ENCODE measurements around the gene OBSCN. TPM values are rescaled to one million over a fixed set of nuclear protein-coding genes. Genes with fewer than 3 reads are reported as not detected.
A peak's percentile ranks its signal among the peaks of the same experiment; 100 is the strongest.

The OBSCN gene
- total RNA-seq, 1 experiment from 2014 or later, result 5.6 TPM

- H3K36me3 Mint-ChIP-seq (ENCODE audit: insufficient read depth, unreplicated experiment), result peaks cover 6% of the 10 kb centered on the region
- H3K27me3 Mint-ChIP-seq (ENCODE audit: insufficient read depth, unreplicated experiment), result no peaks in the 10 kb centered on the region
- intact Hi-C loops (cut with micrococcal nuclease; ENCODE audit: unreplicated experiment), result no loop called here
- no peaks in the 10 kb centered on the region for H3K27me3 ChIP-seq (replicated peaks; ENCODE audit: control insufficient read depth, insufficient read depth, low read length)
- H3K27ac Mint-ChIP-seq (ENCODE audit: unreplicated experiment), result no peak overlapping the region
- H3K4me3 ChIP-seq (ENCODE audit: low read depth, low read length), result no peak overlapping the region
- BruUV-seq (replicated peaks), result no TSS peak
- ChIA-PET CTCF (no interaction called here), POLR2A (no interaction called here)
- DNase-seq, result peak in 1 of 2 experiments; percentile 31
- no peaks in the 10 kb centered on the region for H3K36me3 ChIP-seq (ENCODE audit: control insufficient read depth, insufficient read depth, low read length)
- no peaks in the 10 kb centered on the region for H3K9me3 ChIP-seq
- H3K9me3 Mint-ChIP-seq (ENCODE audit: unreplicated experiment), result no peaks in the 10 kb centered on the region
- H3K4me1 ChIP-seq, result no peaks in the 10 kb centered on the region; the same call in 1 of the 2 replicates
- H3K4me3 Mint-ChIP-seq (ENCODE audit: unreplicated experiment), result no peak overlapping the region
- no peaks in the 10 kb centered on the region for H3K4me1 Mint-ChIP-seq (ENCODE audit: low read depth, unreplicated experiment)
- no peak for TF ChIP-seq CTCF (IDR thresholded peaks at IDR 0.05; ENCODE audit: insufficient read depth in 1 of 2, low read depth in 1 of 2, low read length in 1 of 2, severe bottlenecking in 1 of 2, unreplicated experiment in 1 of 2)
These were observed 65.2 kb downstream of the OBSCN start for GRCh38 chr1:228272831-228273571.

- H3K27me3 ChIP-seq (replicated peaks; ENCODE audit: control insufficient read depth, insufficient read depth, low read length), result no peaks in the 10 kb centered on the region
- H3K9me3 ChIP-seq, result no peaks in the 10 kb centered on the region
- Mint-ChIP-seq H3K4me3 (ENCODE audit: unreplicated experiment) (no peak overlapping the region), H3K4me1 (ENCODE audit: low read depth, unreplicated experiment) (no peaks in the 10 kb centered on the region), H3K36me3 (ENCODE audit: insufficient read depth, unreplicated experiment) (peaks cover 6% of the 10 kb centered on the region), H3K27ac (ENCODE audit: unreplicated experiment) (no peak overlapping the region), H3K9me3 (ENCODE audit: unreplicated experiment) (no peaks in the 10 kb centered on the region), H3K27me3 (ENCODE audit: insufficient read depth, unreplicated experiment) (no peaks in the 10 kb centered on the region)
- TF ChIP-seq CTCF (IDR thresholded peaks at IDR 0.05; ENCODE audit: insufficient read depth in 1 of 2, low read depth in 1 of 2, low read length in 1 of 2, severe bottlenecking in 1 of 2, unreplicated experiment in 1 of 2), result peak in 1 of 2 experiments; percentile 1
- CTCF ChIA-PET, result no interaction called here
- peak in 1 of 2 experiments; percentile 36 for DNase-seq
- no peaks in the 10 kb centered on the region; the same call in 1 of the 2 replicates for H3K4me1 ChIP-seq
- no TSS peak for BruUV-seq (replicated peaks)
- no peak overlapping the region for H3K4me3 ChIP-seq (ENCODE audit: low read depth, low read length)
- POLR2A ChIA-PET, result no interaction called here
- intact Hi-C loops (cut with micrococcal nuclease; ENCODE audit: unreplicated experiment), result no loop called here
- no peaks in the 10 kb centered on the region for H3K36me3 ChIP-seq (ENCODE audit: control insufficient read depth, insufficient read depth, low read length)
These were observed 66.0 kb downstream of the OBSCN start for GRCh38 chr1:228273720-228274451.

- no peak overlapping the region for H3K27ac Mint-ChIP-seq (ENCODE audit: unreplicated experiment)
- peaks cover 6% of the 10 kb centered on the region for H3K36me3 Mint-ChIP-seq (ENCODE audit: insufficient read depth, unreplicated experiment)
- TF ChIP-seq CTCF (IDR thresholded peaks at IDR 0.05; ENCODE audit: insufficient read depth in 1 of 2, low read depth in 1 of 2, low read length in 1 of 2, severe bottlenecking in 1 of 2, unreplicated experiment in 1 of 2), result no peak
- no peaks in the 10 kb centered on the region for H3K9me3 Mint-ChIP-seq (ENCODE audit: unreplicated experiment)
- H3K4me3 ChIP-seq (ENCODE audit: low read depth, low read length), result no peak overlapping the region
- no peaks in the 10 kb centered on the region for H3K4me1 Mint-ChIP-seq (ENCODE audit: low read depth, unreplicated experiment)
- no peaks in the 10 kb centered on the region for H3K27me3 ChIP-seq (replicated peaks; ENCODE audit: control insufficient read depth, insufficient read depth, low read length)
- no peaks in the 10 kb centered on the region; the same call in 1 of the 2 replicates for H3K4me1 ChIP-seq
- intact Hi-C loops (cut with micrococcal nuclease; ENCODE audit: unreplicated experiment), result no loop called here
- H3K27me3 Mint-ChIP-seq (ENCODE audit: insufficient read depth, unreplicated experiment), result no peaks in the 10 kb centered on the region
- BruUV-seq (replicated peaks), result no TSS peak
- DNase-seq, result peak in 1 of 2 experiments; percentile 29
- ChIA-PET CTCF (no interaction called here), POLR2A (interaction anchor here (0.9 kb wide), 1 partner anchor 183 kb away, joined by 3 read pairs; no protein-coding TSS in a partner anchor)
- H3K36me3 ChIP-seq (ENCODE audit: control insufficient read depth, insufficient read depth, low read length), result no peaks in the 10 kb centered on the region
- H3K9me3 ChIP-seq, result no peaks in the 10 kb centered on the region
- H3K4me3 Mint-ChIP-seq (ENCODE audit: unreplicated experiment), result peak overlapping the region; percentile 75
These were observed 66.8 kb downstream of the OBSCN start for GRCh38 chr1:228274452-228275178.
